DMS79 (cell line): ENCODE data around the gene GUCY1A1.

Experiments used
- DNase-seq: peaks from one replicate; lab custom pipeline; 2025; lab: John Stamatoyannopoulos, UW

The GUCY1A1 gene

DNA sequence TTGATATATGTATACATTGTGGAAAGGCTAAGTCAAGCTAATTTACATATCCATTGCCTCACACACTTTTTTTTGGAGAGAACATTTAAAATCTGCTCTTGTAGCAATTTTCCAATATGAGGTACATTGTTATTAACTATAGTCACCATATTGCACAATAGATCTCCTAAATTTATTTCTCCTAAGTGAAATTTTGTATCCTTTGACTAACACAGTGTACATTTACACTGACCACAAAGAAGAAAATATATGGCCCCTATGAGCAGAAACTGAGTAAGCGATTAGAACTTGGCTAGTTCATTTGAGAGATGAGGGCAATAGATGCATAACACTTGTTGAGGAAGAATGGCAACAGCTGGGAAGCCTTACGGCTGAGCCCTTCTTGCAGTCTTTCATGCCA, 71.9 kb downstream of the GUCY1A1 start:
- no peak for DNase-seq

DNA sequence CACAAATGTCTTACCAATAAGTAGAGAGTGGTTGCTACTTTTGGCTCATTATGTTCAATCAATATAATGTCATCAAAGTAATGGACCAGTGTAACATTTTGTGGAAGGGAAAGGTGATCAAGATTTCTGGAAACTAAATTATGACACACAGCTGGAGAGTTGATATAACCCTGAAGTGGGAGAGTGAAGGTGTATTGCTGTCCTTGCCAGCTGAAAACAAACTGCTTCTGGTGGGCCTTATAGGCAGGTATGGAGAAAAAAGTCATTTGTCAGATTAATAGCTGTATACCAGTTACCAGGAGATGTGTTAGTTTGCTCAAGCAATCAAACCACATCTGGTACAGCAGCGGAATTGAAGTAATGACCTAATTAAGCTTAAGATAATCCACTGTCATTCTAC, 74.9 kb downstream of the GUCY1A1 start:
- DNase-seq, result no peak

DNA sequence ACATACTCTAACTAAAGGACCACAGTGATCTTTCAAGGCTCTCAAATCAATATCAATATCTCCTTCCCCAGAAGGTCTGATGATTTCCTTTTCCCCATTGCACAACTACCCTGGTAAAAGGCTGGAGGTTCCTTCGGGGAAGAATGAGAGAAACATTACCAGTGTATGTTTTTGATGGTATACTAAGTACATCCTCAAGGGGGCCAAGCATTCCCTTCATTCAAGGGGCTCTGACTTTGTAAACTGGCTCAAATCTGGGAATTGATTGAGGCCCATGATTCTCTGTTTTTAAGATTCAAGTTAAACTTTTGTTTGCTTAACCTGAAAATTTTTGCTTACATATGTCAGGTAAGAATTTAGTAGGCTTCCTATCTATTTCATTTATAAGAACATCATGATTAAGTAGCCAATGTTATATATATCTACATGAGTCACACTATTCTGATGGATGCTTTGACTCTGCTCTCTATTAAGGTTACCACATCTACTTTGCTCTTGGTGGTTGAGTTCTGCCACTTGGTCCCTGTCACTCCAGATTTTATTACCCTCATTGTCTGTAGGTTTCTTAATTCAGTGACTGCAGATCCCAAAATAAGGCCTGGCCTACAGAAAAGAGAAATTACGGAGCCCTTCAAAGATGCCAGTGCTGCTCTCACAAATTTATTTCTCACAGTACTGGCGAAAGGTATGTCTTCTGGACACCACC, 75.8 kb downstream of the GUCY1A1 start:
- DNase-seq, result no peak

DNA sequence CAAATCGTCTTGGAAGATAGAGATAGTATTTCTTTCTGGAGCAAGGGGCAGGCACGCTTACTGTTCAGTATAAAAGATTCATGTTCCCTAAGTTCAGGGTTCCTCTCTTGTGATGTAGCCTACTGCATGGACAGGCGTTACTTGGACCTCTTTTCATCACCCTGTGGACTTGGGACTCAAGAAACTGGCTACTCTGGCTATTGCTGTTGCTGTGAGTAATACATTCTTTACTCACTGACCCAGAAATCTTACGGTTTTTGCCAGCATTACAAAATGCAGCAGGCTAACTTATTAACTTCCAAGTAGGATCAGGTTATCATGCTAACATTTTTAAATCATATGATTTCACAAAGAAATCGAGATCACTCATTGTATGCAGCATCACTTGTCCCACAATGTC, 79.3 kb downstream of the GUCY1A1 start:
- no peak for DNase-seq

- no peak for DNase-seq
These were observed 81.4 kb downstream of the GUCY1A1 start for GRCh38 chr4:155748039-155748438.

- no peak for DNase-seq
These were observed 82.4 kb downstream of the GUCY1A1 start for GRCh38 chr4:155749041-155749440.

DNA sequence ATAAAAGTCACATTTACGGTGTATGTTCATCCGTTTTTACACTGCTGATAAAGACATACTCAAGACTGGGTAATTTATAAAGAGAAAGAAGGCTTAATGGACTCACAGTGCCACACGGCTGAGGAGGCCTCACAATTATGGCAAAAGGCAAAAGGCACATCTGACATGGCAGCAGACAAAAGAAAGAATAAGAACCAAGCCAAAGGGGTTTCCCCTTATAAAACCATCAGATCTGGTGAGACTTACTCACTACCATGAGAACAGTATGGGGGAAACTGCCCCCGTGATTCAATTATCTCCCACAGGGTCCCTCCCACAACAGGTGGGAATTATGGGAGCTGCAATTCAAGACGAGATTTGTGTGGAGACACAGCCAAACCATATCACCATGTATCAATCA, 84.9 kb downstream of the GUCY1A1 start:
- DNase-seq, result no peak

DNA sequence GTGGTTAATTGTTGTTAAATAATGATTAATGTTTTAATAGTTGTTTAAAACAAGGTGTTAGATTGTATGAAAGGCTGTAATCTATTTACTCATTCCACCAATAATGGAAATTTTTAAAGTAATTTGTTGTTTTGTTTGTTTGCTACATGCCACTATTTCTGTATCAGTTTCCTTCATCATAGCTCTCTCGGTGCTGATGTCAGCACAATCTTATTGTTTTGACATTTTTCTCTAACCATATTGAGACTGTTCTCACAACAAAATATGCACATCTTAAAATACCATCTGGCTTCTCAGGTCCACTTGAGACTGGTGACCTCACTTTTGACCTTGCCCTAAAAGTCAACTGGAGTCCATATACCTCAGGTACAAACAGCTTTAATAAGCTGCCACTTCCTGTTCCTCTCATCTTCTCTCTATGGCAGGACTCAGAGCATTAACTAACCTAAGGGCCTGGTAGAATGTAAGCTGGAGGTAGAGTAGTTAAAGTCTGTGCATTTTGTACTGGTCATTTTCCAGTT, 91.2 kb downstream of the GUCY1A1 start:
- DNase-seq, result no peak

GRCh38 chr4:155758481-155759371, 92.1 kb downstream of the GUCY1A1 start, which contains the start of gene GUCY1B1:
Gene GUCY1B1, plus strand, starts transcription at chr4:155759021. Its CDS starts 120 bp downstream, at chr4:155759141.
- no peak for DNase-seq

GRCh38 chr4:155759372-155760252, 93.0 kb downstream of the GUCY1A1 start:
- no peak for DNase-seq

DNA sequence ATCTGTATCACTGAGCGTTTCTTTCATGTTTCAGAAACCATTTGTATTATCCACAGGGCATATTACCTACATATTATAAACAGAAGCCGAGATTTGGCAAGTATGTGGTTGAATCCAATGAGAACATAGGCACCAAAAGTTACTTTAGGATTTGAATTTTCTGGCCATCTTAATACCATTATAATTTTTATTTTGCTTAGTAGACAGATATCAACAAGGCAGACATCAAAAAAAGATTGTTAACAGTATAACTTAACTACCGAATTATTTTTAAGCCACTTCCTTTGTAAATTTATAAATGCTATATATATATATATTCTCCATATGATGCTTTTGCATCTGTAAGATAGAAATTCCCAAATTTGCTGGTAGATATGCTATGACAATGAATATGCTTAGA, 94.4 kb downstream of the GUCY1A1 start:
- DNase-seq, result no peak

DNA sequence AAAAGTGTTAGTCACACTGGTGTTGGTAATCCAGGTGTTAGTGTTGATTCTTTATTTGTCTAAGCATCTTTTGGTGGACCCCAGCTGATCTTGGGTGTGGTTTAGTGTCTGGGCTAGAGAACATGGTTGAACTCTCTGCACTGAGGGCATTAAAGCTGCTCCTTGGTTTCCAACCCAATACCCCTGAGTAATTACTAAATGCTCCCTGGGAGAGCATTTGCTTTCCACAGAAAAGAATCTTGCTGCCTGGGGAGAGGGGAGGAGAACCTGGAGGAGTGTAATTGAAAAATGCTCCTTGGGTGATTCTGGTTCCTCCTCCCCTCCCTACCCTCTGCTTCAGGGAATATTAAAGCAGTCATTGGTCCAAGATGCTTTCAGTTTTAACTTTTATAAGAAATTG, 95.3 kb downstream of the GUCY1A1 start:
- DNase-seq, result no peak

GRCh38 chr4:155762334-155762733, 95.7 kb downstream of the GUCY1A1 start:
- no peak for DNase-seq

DNA sequence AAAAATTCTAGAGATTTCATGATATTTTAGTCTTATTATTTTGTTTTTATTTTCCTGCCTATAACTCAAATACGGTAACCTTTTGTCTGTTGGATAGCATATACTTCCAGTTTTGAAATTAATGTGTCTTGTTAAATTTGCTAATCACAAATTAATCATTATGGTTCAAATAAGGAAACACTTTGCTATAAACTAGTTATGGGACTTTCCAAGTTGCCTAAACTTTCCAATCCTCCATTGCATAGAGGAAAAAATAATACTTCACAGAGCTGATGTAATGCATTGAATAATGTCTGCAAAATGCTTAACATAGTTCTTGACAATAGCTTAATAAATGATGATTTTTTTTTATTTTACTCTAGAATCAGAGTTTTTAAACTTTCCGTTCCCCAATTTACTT, 96.9 kb downstream of the GUCY1A1 start:
- no peak for DNase-seq

GRCh38 chr4:155765149-155765548, 98.5 kb downstream of the GUCY1A1 start:
- DNase-seq, result no peak

GRCh38 chr4:155766622-155767021, 100.0 kb downstream of the GUCY1A1 start:
- DNase-seq, result no peak

- no peak for DNase-seq
These were observed 101.7 kb downstream of the GUCY1A1 start for GRCh38 chr4:155768370-155768769.

- no peak for DNase-seq
These were observed 102.4 kb downstream of the GUCY1A1 start for GRCh38 chr4:155769090-155769489.

- no peak for DNase-seq
These were observed 106.0 kb downstream of the GUCY1A1 start for GRCh38 chr4:155772459-155773195.

DNA sequence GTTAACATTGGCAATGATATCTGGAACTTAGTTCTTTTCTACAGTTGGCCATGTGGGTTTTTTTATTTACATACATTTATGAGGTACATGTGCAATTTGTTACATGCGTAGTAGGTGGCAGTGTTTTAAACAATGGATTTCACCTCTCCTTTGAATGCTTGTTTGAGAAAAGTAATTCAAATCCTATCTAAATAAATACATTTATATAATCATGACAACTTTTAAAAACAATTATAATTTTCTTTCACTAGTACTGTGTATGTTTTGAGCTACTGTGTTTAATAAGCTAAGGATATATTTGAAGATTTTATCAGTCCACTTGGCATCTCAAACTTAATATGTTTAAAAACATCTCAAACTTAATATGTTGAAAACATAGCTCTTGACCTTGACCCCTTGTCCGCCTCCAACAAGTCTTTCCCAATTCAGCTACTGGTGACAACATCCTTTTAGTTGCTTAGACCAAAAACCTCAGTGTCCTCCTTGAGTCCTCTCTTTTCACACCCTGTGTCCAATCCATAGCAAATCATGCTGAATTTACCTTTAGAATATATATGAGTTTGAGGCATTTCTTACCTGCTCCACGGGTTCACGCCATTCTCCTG, 106.7 kb downstream of the GUCY1A1 start:
- DNase-seq, result no peak

DNA sequence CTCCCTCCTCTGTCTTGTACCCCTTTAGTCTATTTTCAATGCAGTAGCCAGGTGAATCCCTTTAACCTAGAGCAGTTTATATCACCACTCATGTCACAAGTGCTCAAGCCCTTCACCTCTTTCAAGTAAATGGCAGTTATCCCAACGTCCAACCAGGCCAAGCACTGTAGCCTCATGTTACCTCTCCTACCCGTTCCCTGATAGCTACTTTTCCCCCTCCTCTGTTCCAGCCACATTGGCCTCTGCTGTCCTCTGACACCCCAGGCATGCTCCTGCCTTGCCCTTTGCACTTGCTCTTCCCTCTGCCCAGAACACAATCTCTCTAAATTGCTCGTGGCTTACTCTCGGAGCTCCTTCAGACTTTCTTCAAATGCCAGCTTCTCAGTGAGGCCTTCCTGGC, 107.4 kb downstream of the GUCY1A1 start:
- no peak for DNase-seq
